ENCODE data around the gene MFSD11.
A peak's percentile ranks its signal among the peaks of the same experiment; 100 is the strongest.

Gene MFSD11

DNA sequence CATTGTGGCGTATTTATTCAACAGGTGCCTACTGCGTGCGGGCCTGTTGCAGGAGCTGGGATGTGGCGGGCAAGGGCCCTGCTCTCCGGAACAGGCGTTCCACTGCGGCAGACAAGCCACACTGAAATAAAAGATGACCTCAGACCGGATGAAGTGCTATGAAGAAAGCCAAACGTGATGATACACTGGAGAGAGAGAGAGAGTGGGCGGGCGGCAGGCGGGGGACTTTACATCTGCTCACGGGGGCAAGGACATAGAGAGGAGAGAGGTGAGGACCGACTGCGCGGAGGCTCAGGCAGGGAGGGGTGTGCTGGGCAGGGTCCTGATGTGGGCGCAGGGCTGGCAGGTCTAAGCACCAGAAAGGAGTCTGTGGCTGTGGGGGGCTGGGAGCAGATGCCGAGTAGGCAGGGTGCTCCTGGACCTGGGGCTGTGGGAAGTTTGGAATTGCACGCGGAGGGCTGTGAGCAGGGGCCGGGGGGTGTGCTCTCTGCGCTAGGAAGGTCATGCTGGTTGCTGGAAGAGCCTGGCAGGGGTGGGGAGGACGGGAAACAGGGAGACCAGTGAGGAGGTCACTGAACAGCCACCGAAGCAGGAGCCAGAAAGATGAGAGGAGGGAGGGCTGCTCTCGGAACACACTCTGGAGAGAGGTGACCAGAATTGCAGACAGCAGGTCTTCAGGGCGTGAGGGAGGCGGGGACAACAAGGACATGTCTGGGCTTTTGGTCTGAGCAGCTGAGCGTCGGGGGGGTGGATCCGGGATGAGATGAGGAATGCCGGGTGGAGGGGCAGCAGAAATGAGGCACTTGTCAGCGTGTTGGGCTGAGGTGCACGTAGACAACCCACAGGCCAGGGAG lies 37.1 kb upstream of the MFSD11 start:
- H2BK5ac ChIP-seq (ENCODE audit: low read length), result peak overlapping the region; percentile 69

GRCh38 chr17:76701471-76701967 lies 36.4 kb upstream of the MFSD11 start:
- H3K79me1 ChIP-seq (ENCODE audit: low read depth, low read length), result peaks cover 2% of the 10 kb centered on the region
- H3K9ac ChIP-seq (ENCODE audit: low read depth, low read length, poor library complexity), result peak overlapping the region; percentile 47
- H3K36me3 ChIP-seq (replicated peaks in 1 of 2; ENCODE audit: control insufficient read depth in 2 of 2, insufficient read depth in 2 of 2, low read length in 2 of 2), result no peaks in the 10 kb centered on the region
- H3K27ac ChIP-seq (replicated peaks; ENCODE audit: low read length), result peak overlapping the region; percentile 83
- peaks cover 0 to 3% of the 10 kb centered on the region in 2 donors for H3K9me3 ChIP-seq (replicated peaks in 1 of 2; ENCODE audit: control insufficient read depth in 2 of 2, insufficient read depth in 1 of 2, low read depth in 1 of 2, low read length in 2 of 2)
- peaks cover 36% of the 10 kb centered on the region in 2 donors for H3K4me1 ChIP-seq (ENCODE audit: control insufficient read depth in 2 of 2, insufficient read depth in 1 of 2, low read depth in 1 of 2, low read length in 2 of 2)
- H3K4ac ChIP-seq (ENCODE audit: low read length), result no peak overlapping the region
- peak overlapping the region; percentile 34 for H3K23ac ChIP-seq (ENCODE audit: low read depth, low read length, poor library complexity)
- no peaks in the 10 kb centered on the region for H3K27me3 ChIP-seq (ENCODE audit: control insufficient read depth in 3 of 3, insufficient read depth in 3 of 3, low read depth in 1 of 3, low read length in 3 of 3)
- H4K91ac ChIP-seq (ENCODE audit: low read depth, low read length, poor library complexity), result no peak overlapping the region
- H3K14ac ChIP-seq (ENCODE audit: low read length), result peak overlapping the region; percentile 10
- H3K4me3 ChIP-seq (ENCODE audit: low read length in 2 of 2), result peak overlapping the region in 1 of 2 donors; percentile 44
- peak overlapping the region; percentile 73 for H2BK12ac ChIP-seq (ENCODE audit: low read length)
- DNase-seq (ENCODE audit: low spot score), result no peak
- WGBS, 2 donors (ENCODE audit: extremely low coverage in 2 of 2, insufficient read length in 2 of 2, insufficient replicate concordance in 1 of 2), result no CpG with 5 or more reads among the region's 11 CpGs
- H4K8ac ChIP-seq (ENCODE audit: low read depth, low read length), result no peak overlapping the region
- H2BK15ac ChIP-seq (ENCODE audit: low read length), result peak overlapping the region; percentile 91
- peak overlapping the region; percentile 41 for H3K4me2 ChIP-seq (ENCODE audit: insufficient read depth, low read length, poor library complexity, severe bottlenecking)
- H2AFZ ChIP-seq (ENCODE audit: low read length), result peak overlapping the region; percentile 81
- peak overlapping the region; percentile 23 for H2BK120ac ChIP-seq (ENCODE audit: low read depth, low read length)
- H2BK5ac ChIP-seq (ENCODE audit: low read length), result peak overlapping the region; percentile 69
- peak overlapping the region; percentile 84 for H2AK5ac ChIP-seq (ENCODE audit: low read depth, low read length)
- peak overlapping the region; percentile 80 for H3K18ac ChIP-seq (ENCODE audit: low read length)

More for the DNA sequence above, 37.1 kb upstream of the MFSD11 start:
- H3K14ac ChIP-seq (ENCODE audit: low read length), result peak overlapping the region; percentile 10
- no CpG with 5 or more reads among the region's 33 CpGs for WGBS, 2 donors (ENCODE audit: extremely low coverage in 2 of 2, insufficient read length in 2 of 2, insufficient replicate concordance in 1 of 2)
- peaks cover 36 to 37% of the 10 kb centered on the region in 2 donors for H3K4me1 ChIP-seq (ENCODE audit: control insufficient read depth in 2 of 2, insufficient read depth in 1 of 2, low read depth in 1 of 2, low read length in 2 of 2)
- no peak for DNase-seq (ENCODE audit: low spot score)
- H4K91ac ChIP-seq (ENCODE audit: low read depth, low read length, poor library complexity), result no peak overlapping the region
- H2AFZ ChIP-seq (ENCODE audit: low read length), result peak overlapping the region; percentile 81
- no peaks in the 10 kb centered on the region for H3K27me3 ChIP-seq (ENCODE audit: control insufficient read depth in 3 of 3, insufficient read depth in 3 of 3, low read depth in 1 of 3, low read length in 3 of 3)
- peak overlapping the region; percentile 83 for H3K27ac ChIP-seq (replicated peaks; ENCODE audit: low read length)
- peak overlapping the region; percentile 97 for H2BK120ac ChIP-seq (ENCODE audit: low read depth, low read length)
- peak overlapping the region in 1 of 2 donors; percentile 44 for H3K4me3 ChIP-seq (ENCODE audit: low read length in 2 of 2)
- H2AK5ac ChIP-seq (ENCODE audit: low read depth, low read length), result peak overlapping the region; percentile 84
- H3K23ac ChIP-seq (ENCODE audit: low read depth, low read length, poor library complexity), result peak overlapping the region; percentile 34
- peak overlapping the region; percentile 47 for H3K9ac ChIP-seq (ENCODE audit: low read depth, low read length, poor library complexity)
- no peaks in the 10 kb centered on the region for H3K79me1 ChIP-seq (ENCODE audit: low read depth, low read length)
- H2BK15ac ChIP-seq (ENCODE audit: low read length), result peak overlapping the region; percentile 91
- H3K4ac ChIP-seq (ENCODE audit: low read length), result peak overlapping the region; percentile 46
- peak overlapping the region; percentile 73 for H2BK12ac ChIP-seq (ENCODE audit: low read length)
- no peaks in the 10 kb centered on the region for H3K36me3 ChIP-seq (replicated peaks in 1 of 2; ENCODE audit: control insufficient read depth in 2 of 2, insufficient read depth in 2 of 2, low read length in 2 of 2)
- peaks cover 0 to 3% of the 10 kb centered on the region in 2 donors for H3K9me3 ChIP-seq (replicated peaks in 1 of 2; ENCODE audit: control insufficient read depth in 2 of 2, insufficient read depth in 1 of 2, low read depth in 1 of 2, low read length in 2 of 2)
- peak overlapping the region; percentile 80 for H3K18ac ChIP-seq (ENCODE audit: low read length)
- no peak overlapping the region for H4K8ac ChIP-seq (ENCODE audit: low read depth, low read length)
- peak overlapping the region; percentile 41 for H3K4me2 ChIP-seq (ENCODE audit: insufficient read depth, low read length, poor library complexity, severe bottlenecking)

- Histone ChIP-seq H2BK15ac (ENCODE audit: low read length) (no peak overlapping the region), H3K79me1 (ENCODE audit: low read depth, low read length) (peaks cover 2% of the 10 kb centered on the region), H2BK120ac (ENCODE audit: low read depth, low read length) (no peak overlapping the region), H3K9me3 (replicated peaks in 1 of 2; ENCODE audit: control insufficient read depth in 2 of 2, insufficient read depth in 1 of 2, low read depth in 1 of 2, low read length in 2 of 2) (peaks cover 0 to 3% of the 10 kb centered on the region in 2 donors), H3K4me3 (ENCODE audit: low read length in 2 of 2) (no peak overlapping the region), H2AK5ac (ENCODE audit: low read depth, low read length) (no peak overlapping the region), H3K4ac (ENCODE audit: low read length) (no peak overlapping the region), H3K36me3 (replicated peaks in 1 of 2; ENCODE audit: control insufficient read depth in 2 of 2, insufficient read depth in 2 of 2, low read length in 2 of 2) (no peaks in the 10 kb centered on the region), H2AFZ (ENCODE audit: low read length) (no peak overlapping the region), H3K4me2 (ENCODE audit: insufficient read depth, low read length, poor library complexity, severe bottlenecking) (no peak overlapping the region), H3K27me3 (ENCODE audit: control insufficient read depth in 3 of 3, insufficient read depth in 3 of 3, low read depth in 1 of 3, low read length in 3 of 3) (no peaks in the 10 kb centered on the region), H2BK12ac (ENCODE audit: low read length) (no peak overlapping the region), H4K8ac (ENCODE audit: low read depth, low read length) (no peak overlapping the region), H3K4me1 (ENCODE audit: control insufficient read depth in 2 of 2, insufficient read depth in 1 of 2, low read depth in 1 of 2, low read length in 2 of 2) (peaks cover 31 to 33% of the 10 kb centered on the region in 2 donors), H3K14ac (ENCODE audit: low read length) (no peak overlapping the region), H3K23ac (ENCODE audit: low read depth, low read length, poor library complexity) (no peak overlapping the region), H3K27ac (replicated peaks; ENCODE audit: low read length) (no peak overlapping the region), H2BK5ac (ENCODE audit: low read length) (no peak overlapping the region), H4K91ac (ENCODE audit: low read depth, low read length, poor library complexity) (no peak overlapping the region), H3K9ac (ENCODE audit: low read depth, low read length, poor library complexity) (no peak overlapping the region), H3K18ac (ENCODE audit: low read length) (no peak overlapping the region)
- no CpG with 5 or more reads among the region's 2 CpGs for WGBS, 2 donors (ENCODE audit: extremely low coverage in 2 of 2, insufficient read length in 2 of 2, insufficient replicate concordance in 1 of 2)
- DNase-seq (ENCODE audit: low spot score), result no peak
These were observed 35.8 kb upstream of the MFSD11 start for GRCh38 chr17:76702076-76702475.

- no peak for DNase-seq (ENCODE audit: low spot score)
- Histone ChIP-seq H3K14ac (ENCODE audit: low read length) (no peak overlapping the region), H3K4me2 (ENCODE audit: insufficient read depth, low read length, poor library complexity, severe bottlenecking) (no peak overlapping the region), H3K36me3 (replicated peaks in 1 of 2; ENCODE audit: control insufficient read depth in 2 of 2, insufficient read depth in 2 of 2, low read length in 2 of 2) (no peaks in the 10 kb centered on the region), H3K27ac (replicated peaks; ENCODE audit: low read length) (no peak overlapping the region), H3K4ac (ENCODE audit: low read length) (no peak overlapping the region), H2BK120ac (ENCODE audit: low read depth, low read length) (no peak overlapping the region), H4K8ac (ENCODE audit: low read depth, low read length) (no peak overlapping the region), H3K9ac (ENCODE audit: low read depth, low read length, poor library complexity) (no peak overlapping the region), H2AFZ (ENCODE audit: low read length) (no peak overlapping the region), H2AK5ac (ENCODE audit: low read depth, low read length) (no peak overlapping the region), H4K91ac (ENCODE audit: low read depth, low read length, poor library complexity) (no peak overlapping the region), H3K4me1 (ENCODE audit: control insufficient read depth in 2 of 2, insufficient read depth in 1 of 2, low read depth in 1 of 2, low read length in 2 of 2) (peaks cover 26% of the 10 kb centered on the region in 2 donors), H2BK5ac (ENCODE audit: low read length) (no peak overlapping the region), H3K4me3 (ENCODE audit: low read length in 2 of 2) (no peak overlapping the region), H3K23ac (ENCODE audit: low read depth, low read length, poor library complexity) (no peak overlapping the region), H3K18ac (ENCODE audit: low read length) (no peak overlapping the region), H3K9me3 (replicated peaks in 1 of 2; ENCODE audit: control insufficient read depth in 2 of 2, insufficient read depth in 1 of 2, low read depth in 1 of 2, low read length in 2 of 2) (peaks cover 0 to 3% of the 10 kb centered on the region in 2 donors), H3K27me3 (ENCODE audit: control insufficient read depth in 3 of 3, insufficient read depth in 3 of 3, low read depth in 1 of 3, low read length in 3 of 3) (no peaks in the 10 kb centered on the region), H2BK12ac (ENCODE audit: low read length) (no peak overlapping the region), H2BK15ac (ENCODE audit: low read length) (no peak overlapping the region), H3K79me1 (ENCODE audit: low read depth, low read length) (peaks cover 2% of the 10 kb centered on the region)
- WGBS, 2 donors (ENCODE audit: extremely low coverage in 2 of 2, insufficient read length in 2 of 2, insufficient replicate concordance in 1 of 2), result no CpG with 5 or more reads among the region's 10 CpGs
These were observed 34.8 kb upstream of the MFSD11 start for GRCh38 chr17:76702941-76703637.
